ENCODE results near the gene CENPM. TPM values are rescaled to one million over a fixed set of nuclear protein-coding genes. Genes with fewer than 3 reads are reported as not detected.

Gene CENPM, protein sequence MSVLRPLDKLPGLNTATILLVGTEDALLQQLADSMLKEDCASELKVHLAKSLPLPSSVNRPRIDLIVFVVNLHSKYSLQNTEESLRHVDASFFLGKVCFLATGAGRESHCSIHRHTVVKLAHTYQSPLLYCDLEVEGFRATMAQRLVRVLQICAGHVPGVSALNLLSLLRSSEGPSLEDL
- total RNA-seq = not detected

DNA sequence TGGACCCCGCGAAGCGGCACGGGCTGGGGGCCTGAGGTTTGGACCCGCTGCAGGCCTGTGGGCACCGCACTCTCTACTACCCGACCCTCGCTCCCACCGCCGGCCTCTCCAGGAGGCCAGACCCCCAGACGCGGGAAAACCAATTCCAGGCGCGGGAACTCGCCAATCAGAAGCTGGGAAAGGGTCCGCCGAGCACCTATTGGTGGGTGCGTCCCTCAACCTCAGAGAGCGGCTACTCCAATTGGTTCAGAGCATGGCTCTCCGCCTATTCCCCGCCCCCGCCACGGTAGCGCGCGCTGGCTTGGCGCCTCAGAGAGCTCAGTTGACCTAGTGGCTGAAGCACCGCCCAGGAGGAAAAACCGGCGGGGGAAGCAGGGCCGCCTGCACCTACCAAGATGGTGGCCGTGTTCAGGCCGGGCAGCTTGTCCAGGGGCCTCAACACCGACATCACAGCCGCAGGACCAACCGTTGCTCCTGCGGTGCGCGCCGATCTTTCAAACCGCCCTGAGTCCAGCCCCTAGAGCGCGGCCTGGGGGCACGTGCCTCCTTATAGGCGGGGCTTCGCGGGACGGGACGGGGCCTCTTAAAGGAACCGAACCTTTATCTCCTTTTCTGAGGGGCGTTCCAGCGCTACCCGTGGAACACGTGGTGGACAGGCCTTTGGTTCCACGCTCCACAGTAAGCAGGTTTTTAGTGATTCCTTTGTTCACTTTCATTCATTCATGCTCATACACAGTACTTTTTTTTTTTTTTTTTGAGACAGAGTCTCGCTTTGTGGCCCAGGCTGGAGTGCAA lies at the start of gene CENPM:
Gene CENPM (minus strand): TSS at position 524 of the 795 bp plus-strand sequence. CDS start 76 bp downstream, at position 448.
- TF ChIP-seq, protein P1, sequence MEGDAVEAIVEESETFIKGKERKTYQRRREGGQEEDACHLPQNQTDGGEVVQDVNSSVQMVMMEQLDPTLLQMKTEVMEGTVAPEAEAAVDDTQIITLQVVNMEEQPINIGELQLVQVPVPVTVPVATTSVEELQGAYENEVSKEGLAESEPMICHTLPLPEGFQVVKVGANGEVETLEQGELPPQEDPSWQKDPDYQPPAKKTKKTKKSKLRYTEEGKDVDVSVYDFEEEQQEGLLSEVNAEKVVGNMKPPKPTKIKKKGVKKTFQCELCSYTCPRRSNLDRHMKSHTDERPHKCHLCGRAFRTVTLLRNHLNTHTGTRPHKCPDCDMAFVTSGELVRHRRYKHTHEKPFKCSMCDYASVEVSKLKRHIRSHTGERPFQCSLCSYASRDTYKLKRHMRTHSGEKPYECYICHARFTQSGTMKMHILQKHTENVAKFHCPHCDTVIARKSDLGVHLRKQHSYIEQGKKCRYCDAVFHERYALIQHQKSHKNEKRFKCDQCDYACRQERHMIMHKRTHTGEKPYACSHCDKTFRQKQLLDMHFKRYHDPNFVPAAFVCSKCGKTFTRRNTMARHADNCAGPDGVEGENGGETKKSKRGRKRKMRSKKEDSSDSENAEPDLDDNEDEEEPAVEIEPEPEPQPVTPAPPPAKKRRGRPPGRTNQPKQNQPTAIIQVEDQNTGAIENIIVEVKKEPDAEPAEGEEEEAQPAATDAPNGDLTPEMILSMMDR (IDR thresholded peaks at IDR 0.05) = no peak
- H3K4me1 ChIP-seq (ENCODE audit: control insufficient read depth in 1 of 2, low read depth in 2 of 2) = peaks cover 6 to 16% of the 10 kb centered on the region in 2 donors
- H3K9me3 ChIP-seq = no peaks in the 10 kb centered on the region
- no peaks in the 10 kb centered on the region for H3K36me3 ChIP-seq
- no peak within 1 kb of the TSS for H3K27ac ChIP-seq
- H3K27me3 ChIP-seq (replicated peaks; ENCODE audit: insufficient read depth) = no peaks in the 10 kb centered on the region
- H3K4me3 ChIP-seq = peak within 1 kb of the TSS; percentile 85
- DNase-seq (ENCODE audit: low spot score) = peak; percentile 63
- peak; percentile 91 for ATAC-seq (ENCODE audit: insufficient number of reproducible peaks, low FRiP score, low read depth)

DNA sequence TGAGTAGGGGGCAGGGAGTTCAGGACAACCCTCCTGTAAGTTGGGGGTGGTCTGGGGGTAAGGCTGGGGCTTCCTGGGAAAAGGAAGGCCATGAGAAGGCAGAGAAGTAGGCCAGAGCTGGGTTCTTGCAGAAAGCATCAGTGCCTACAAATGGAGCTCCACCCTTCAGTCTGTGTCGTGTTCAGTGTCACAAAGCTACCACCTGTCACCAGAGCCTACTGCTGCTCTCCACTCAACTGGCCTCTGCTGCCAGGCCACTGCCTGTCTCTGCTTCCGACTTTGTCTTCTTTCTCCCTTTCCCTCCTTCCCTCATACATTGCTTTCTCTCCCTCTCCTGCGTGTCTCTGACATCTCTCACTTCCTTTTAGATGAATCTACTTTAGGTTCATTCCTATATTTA lies 48.3 kb upstream of the CENPM start:
- no peak for ATAC-seq (ENCODE audit: insufficient number of reproducible peaks, low FRiP score, low read depth)
- no peaks in the 10 kb centered on the region for H3K36me3 ChIP-seq
- H3K9me3 ChIP-seq = no peaks in the 10 kb centered on the region
- H3K27me3 ChIP-seq (replicated peaks; ENCODE audit: insufficient read depth) = no peaks in the 10 kb centered on the region
- no peak overlapping the region for H3K4me3 ChIP-seq
- H3K27ac ChIP-seq = no peak overlapping the region
- no peak for DNase-seq (ENCODE audit: low spot score)
- TF ChIP-seq, protein P1 (IDR thresholded peaks at IDR 0.05) = no peak
- no peaks in the 10 kb centered on the region for H3K4me1 ChIP-seq (ENCODE audit: control insufficient read depth in 1 of 2, low read depth in 2 of 2)

DNA sequence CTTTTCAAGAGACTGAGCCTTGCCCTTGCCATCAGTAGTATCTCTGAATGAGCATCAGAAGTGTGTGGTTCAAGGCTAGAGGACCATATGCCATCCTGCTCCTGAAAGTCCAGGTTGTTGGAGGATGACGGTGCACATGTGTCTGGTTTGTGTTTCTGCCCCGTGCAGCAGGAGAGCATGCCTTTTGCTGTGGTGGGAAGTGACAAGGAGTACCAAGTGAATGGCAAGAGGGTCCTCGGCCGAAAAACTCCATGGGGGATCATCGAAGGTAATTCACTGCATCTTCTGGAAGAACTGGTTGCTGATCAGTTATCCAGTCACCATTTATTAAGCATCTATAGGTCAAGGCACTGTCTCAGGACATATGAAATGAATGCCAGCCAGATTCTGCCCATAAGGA lies 45.5 kb upstream of the CENPM start:
- ATAC-seq (ENCODE audit: insufficient number of reproducible peaks, low FRiP score, low read depth) (no peak), DNase-seq (ENCODE audit: low spot score) (no peak)
- TF ChIP-seq, protein P1 (IDR thresholded peaks at IDR 0.05) = no peak
- H3K4me1 ChIP-seq (ENCODE audit: control insufficient read depth in 1 of 2, low read depth in 2 of 2) = no peaks in the 10 kb centered on the region
- no peaks in the 10 kb centered on the region for H3K27me3 ChIP-seq (replicated peaks; ENCODE audit: insufficient read depth)
- H3K36me3 ChIP-seq = no peaks in the 10 kb centered on the region
- no peak overlapping the region for H3K4me3 ChIP-seq
- no peaks in the 10 kb centered on the region for H3K9me3 ChIP-seq
- no peak overlapping the region for H3K27ac ChIP-seq

DNA sequence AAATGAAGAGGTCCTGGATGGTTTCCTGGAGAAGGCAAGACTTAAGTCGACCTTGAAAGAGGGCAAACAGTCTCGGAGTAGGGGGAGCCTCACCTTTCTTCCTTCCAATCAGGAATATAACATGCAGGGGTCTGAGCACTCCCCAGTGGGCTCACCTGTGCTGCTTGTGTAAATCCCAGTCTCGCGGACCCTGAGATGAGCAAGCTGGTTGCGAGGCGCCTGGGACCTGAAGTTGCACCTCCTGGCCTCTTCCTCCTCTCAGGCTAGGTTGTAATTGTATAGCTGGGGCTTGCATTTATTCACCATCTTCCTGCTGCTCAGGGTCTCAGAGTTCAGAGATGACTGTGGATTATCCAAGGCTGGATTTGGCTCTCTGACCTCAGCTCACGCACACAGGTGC lies 44.2 kb upstream of the CENPM start:
- ATAC-seq (ENCODE audit: insufficient number of reproducible peaks, low FRiP score, low read depth) (no peak), DNase-seq (ENCODE audit: low spot score) (no peak)
- no peaks in the 10 kb centered on the region for H3K36me3 ChIP-seq
- no peaks in the 10 kb centered on the region for H3K9me3 ChIP-seq
- TF ChIP-seq, protein P1 (IDR thresholded peaks at IDR 0.05) = no peak
- no peak overlapping the region for H3K27ac ChIP-seq
- no peaks in the 10 kb centered on the region for H3K4me1 ChIP-seq (ENCODE audit: control insufficient read depth in 1 of 2, low read depth in 2 of 2)
- H3K27me3 ChIP-seq (replicated peaks; ENCODE audit: insufficient read depth) = no peaks in the 10 kb centered on the region
- no peak overlapping the region for H3K4me3 ChIP-seq

DNA sequence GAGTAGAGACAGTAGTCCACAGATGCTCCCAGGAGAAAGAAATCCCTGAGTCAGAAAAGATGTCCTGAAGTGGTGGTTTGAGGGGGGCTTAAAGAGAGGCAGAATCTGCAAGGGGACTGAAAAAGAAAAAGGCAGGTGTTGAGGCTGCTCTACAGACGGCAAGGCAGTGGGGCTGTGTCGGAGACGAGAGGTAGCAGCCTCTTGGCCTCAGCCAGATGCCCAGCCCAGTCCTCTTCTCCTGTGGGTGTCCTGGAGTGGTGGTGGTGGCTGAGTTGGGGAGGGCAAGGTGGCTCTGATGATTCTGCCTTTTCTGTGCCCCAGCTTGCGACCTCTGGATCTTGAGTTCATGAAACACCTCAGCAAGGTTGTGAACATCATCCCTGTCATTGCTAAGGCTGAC lies 42.3 kb upstream of the CENPM start:
- no peak overlapping the region for H3K27ac ChIP-seq
- DNase-seq (ENCODE audit: low spot score) = no peak
- no peaks in the 10 kb centered on the region for H3K36me3 ChIP-seq
- ATAC-seq (ENCODE audit: insufficient number of reproducible peaks, low FRiP score, low read depth) = no peak
- no peaks in the 10 kb centered on the region for H3K4me1 ChIP-seq (ENCODE audit: control insufficient read depth in 1 of 2, low read depth in 2 of 2)
- no peaks in the 10 kb centered on the region for H3K27me3 ChIP-seq (replicated peaks; ENCODE audit: insufficient read depth)
- no peaks in the 10 kb centered on the region for H3K9me3 ChIP-seq
- TF ChIP-seq, protein P1 (IDR thresholded peaks at IDR 0.05) = no peak
- H3K4me3 ChIP-seq = no peak overlapping the region

Data from thoracic aorta (tissue), 2 donors.